GM19455 (cell line): ENCODE results near the gene ZC2HC1B.
A peak's percentile ranks its signal among the peaks of the same experiment; 100 is the strongest.

Experiments
- ATAC-seq: cut with Tn5 transposase; IDR thresholded peaks from one replicate; pipeline ENCODE4 v1.9.1; 2021; ENCODE audit not compliant: unreplicated experiment

Gene ZC2HC1B

GRCh38 chr6:143934331-143934730 lies 70.1 kb downstream of the ZC2HC1B start:
- no peak for ATAC-seq

GRCh38 chr6:143934867-143935266 lies 70.6 kb downstream of the ZC2HC1B start:
- ATAC-seq = no peak

- ATAC-seq = no peak
Measured at GRCh38 chr6:143936347-143936746, 72.1 kb downstream of the ZC2HC1B start.

GRCh38 chr6:143936778-143937667 lies 72.7 kb downstream of the ZC2HC1B start:
- no peak for ATAC-seq

GRCh38 chr6:143937668-143937970 lies 73.3 kb downstream of the ZC2HC1B start:
- ATAC-seq = no peak

GRCh38 chr6:143939364-143939763 lies 75.1 kb downstream of the ZC2HC1B start:
- no peak for ATAC-seq

GRCh38 chr6:143940011-143940597 lies 75.8 kb downstream of the ZC2HC1B start:
- peak; percentile 100 for ATAC-seq

GRCh38 chr6:143941852-143942627 lies 77.8 kb downstream of the ZC2HC1B start:
- ATAC-seq = no peak

GRCh38 chr6:143948208-143948607 lies 83.9 kb downstream of the ZC2HC1B start:
- ATAC-seq = no peak

- no peak for ATAC-seq
Measured at GRCh38 chr6:143949535-143949934, 85.3 kb downstream of the ZC2HC1B start.

GRCh38 chr6:143949962-143950361 lies 85.7 kb downstream of the ZC2HC1B start:
- ATAC-seq = no peak

- no peak for ATAC-seq
Measured at GRCh38 chr6:143950875-143951274, 86.6 kb downstream of the ZC2HC1B start.

- ATAC-seq = no peak
Measured at GRCh38 chr6:143952060-143952778, 87.9 kb downstream of the ZC2HC1B start.

GRCh38 chr6:143952947-143953701 lies 88.8 kb downstream of the ZC2HC1B start:
- no peak for ATAC-seq

- no peak for ATAC-seq
Measured at GRCh38 chr6:143953922-143954321, 89.6 kb downstream of the ZC2HC1B start.

- ATAC-seq = no peak
Measured at GRCh38 chr6:143955971-143956370, 91.7 kb downstream of the ZC2HC1B start.

- ATAC-seq = no peak
Measured at GRCh38 chr6:143957679-143958274, 93.5 kb downstream of the ZC2HC1B start.

- ATAC-seq = no peak
Measured at GRCh38 chr6:143958839-143959399, 94.6 kb downstream of the ZC2HC1B start.

GRCh38 chr6:143959927-143960326 lies 95.7 kb downstream of the ZC2HC1B start:
- no peak for ATAC-seq

GRCh38 chr6:143961066-143961465 lies 96.8 kb downstream of the ZC2HC1B start:
- no peak for ATAC-seq
